Measurements from ENCODE around the gene CRYZL1. TPM values are rescaled to one million over a fixed set of nuclear protein-coding genes. Genes with fewer than 3 reads are reported as not detected.

The CRYZL1 gene
- total RNA-seq, 4 donors from 2014 or later = 12.8 to 34.2 (median 15.0) TPM

GRCh38 chr21:33588485-33589335, 52.8 kb downstream of the CRYZL1 start, which contains the start of gene DONSON:
DONSON (minus strand) TSS chr21:33588684; CDS start chr21:33588641, 43 bp downstream.
- WGBS, 2 donors = 1% methylated on average over 39 to 58 of the region's 78 CpGs
- intact Hi-C loops (cut with DNase I; ENCODE audit: low total_unique reads) = no loop called here
- no peak for TF ChIP-seq CTCF (IDR thresholded peaks at IDR 0.05)
- TF ChIP-seq POLR2A (IDR thresholded peaks at IDR 0.05) = no peak
- H3K4me3 ChIP-seq (ENCODE audit: low read depth, poor library complexity, severe bottlenecking) = peak within 1 kb of the TSS; percentile 71
- DNase-seq (ENCODE audit: low spot score in 2 of 2) = peak; percentile 65 to 96

GRCh38 chr21:33587792-33588484, 53.6 kb downstream of the CRYZL1 start:
- 1% methylated on average over 33 to 49 of the region's 57 CpGs for WGBS, 2 donors
- peak overlapping the region; percentile 71 for H3K4me3 ChIP-seq (ENCODE audit: low read depth, poor library complexity, severe bottlenecking)
- intact Hi-C loops (cut with DNase I; ENCODE audit: low total_unique reads) = no loop called here
- no peak for TF ChIP-seq POLR2A (IDR thresholded peaks at IDR 0.05)
- no peak for TF ChIP-seq CTCF (IDR thresholded peaks at IDR 0.05)
- DNase-seq (ENCODE audit: low spot score in 2 of 2) = peak; percentile 24 to 90

GRCh38 chr21:33586927-33587326, 54.6 kb downstream of the CRYZL1 start:
- no peak for DNase-seq (ENCODE audit: low spot score in 2 of 2)
- intact Hi-C loops (cut with DNase I; ENCODE audit: low total_unique reads) = no loop called here
- no peak for TF ChIP-seq CTCF (IDR thresholded peaks at IDR 0.05)
- TF ChIP-seq POLR2A (IDR thresholded peaks at IDR 0.05) = no peak
- 73 to 74% methylated on average over 6 of the region's 6 CpGs for WGBS, 2 donors
- H3K4me3 ChIP-seq (ENCODE audit: low read depth, poor library complexity, severe bottlenecking) = no peak overlapping the region

GRCh38 chr21:33584455-33584854, 57.1 kb downstream of the CRYZL1 start:
- no peak for TF ChIP-seq POLR2A (IDR thresholded peaks at IDR 0.05)
- no peak for TF ChIP-seq CTCF (IDR thresholded peaks at IDR 0.05)
- no peak overlapping the region for H3K4me3 ChIP-seq (ENCODE audit: low read depth, poor library complexity, severe bottlenecking)
- intact Hi-C loops (cut with DNase I; ENCODE audit: low total_unique reads) = no loop called here
- WGBS, 2 donors = 74 to 87% methylated on average over 3 of the region's 3 CpGs
- DNase-seq (ENCODE audit: low spot score in 2 of 2) = no peak

- TF ChIP-seq POLR2A (IDR thresholded peaks at IDR 0.05) (no peak), CTCF (IDR thresholded peaks at IDR 0.05) (no peak)
- H3K4me3 ChIP-seq (ENCODE audit: low read depth, poor library complexity, severe bottlenecking) = no peak overlapping the region
- no peak for DNase-seq (ENCODE audit: low spot score in 2 of 2)
- intact Hi-C loops (cut with DNase I; ENCODE audit: low total_unique reads) = no loop called here
- WGBS, 2 donors = 77 to 81% methylated on average over 7 of the region's 7 CpGs
Measured at GRCh38 chr21:33578959-33579542, 62.5 kb downstream of the CRYZL1 start.

Measured in lower leg skin (tissue), 4 donors.